ENCODE results near the gene PRRT4. TPM values are rescaled to one million over a fixed set of nuclear protein-coding genes. Genes with fewer than 3 reads are reported as not detected.

The PRRT4 gene
- total RNA-seq, 4 donors from 2014 or later, result 0.38 to 1.9 (median 1.5) TPM

- TF ChIP-seq CTCF (IDR thresholded peaks at IDR 0.05) (no peak), POLR2A (IDR thresholded peaks at IDR 0.05) (no peak)
- Histone ChIP-seq H3K4me1 (peaks cover 10 to 30% (median 16%) of the 10 kb centered on the region in 3 donors), H3K4me3 (no peak overlapping the region), H3K9me3 (no peaks in the 10 kb centered on the region), H3K27me3 (peaks cover 0 to 62% (median 0%) of the 10 kb centered on the region in 4 donors), H3K36me3 (no peaks in the 10 kb centered on the region), H3K27ac (no peak overlapping the region)
- WGBS, 2 donors, result 100% methylated on average over 2 of the region's 12 CpGs
- intact Hi-C loops (cut with DNase I), result no loop called here
- no peak for DNase-seq
Observed at GRCh38 chr7:128359336-128359735, 2.2 kb downstream of the PRRT4 start.

GRCh38 chr7:128358233-128358632, 3.3 kb downstream of the PRRT4 start:
- no peaks in the 10 kb centered on the region for H3K9me3 ChIP-seq
- no peak overlapping the region for H3K4me3 ChIP-seq
- WGBS, 2 donors, result 58 to 78% methylated on average over 1 of the region's 1 CpG
- H3K27ac ChIP-seq, result no peak overlapping the region
- no peak for TF ChIP-seq CTCF (IDR thresholded peaks at IDR 0.05)
- TF ChIP-seq POLR2A (IDR thresholded peaks at IDR 0.05), result no peak
- H3K27me3 ChIP-seq, result peaks cover 0 to 63% (median 0%) of the 10 kb centered on the region in 4 donors
- H3K4me1 ChIP-seq, result peaks cover 10 to 30% (median 16%) of the 10 kb centered on the region in 3 donors
- no peak for DNase-seq
- H3K36me3 ChIP-seq, result no peaks in the 10 kb centered on the region
- intact Hi-C loops (cut with DNase I), result no loop called here

- TF ChIP-seq CTCF (IDR thresholded peaks at IDR 0.05), result no peak
- no peak for TF ChIP-seq POLR2A (IDR thresholded peaks at IDR 0.05)
- Histone ChIP-seq H3K36me3 (no peaks in the 10 kb centered on the region), H3K4me3 (no peak overlapping the region), H3K9me3 (no peaks in the 10 kb centered on the region), H3K27ac (no peak overlapping the region), H3K27me3 (peaks cover 0 to 69% (median 0%) of the 10 kb centered on the region in 4 donors), H3K4me1 (peaks cover 10 to 25% (median 16%) of the 10 kb centered on the region in 3 donors)
- WGBS, 2 donors, result 100% methylated on average over 1 of the region's 6 CpGs; no CpG with 5 or more reads in 1 of the 2 donors
- intact Hi-C loops (cut with DNase I), result no loop called here
- no peak for DNase-seq
Observed at GRCh38 chr7:128357217-128357613, 4.3 kb downstream of the PRRT4 start.

GRCh38 chr7:128356546-128357216, 4.8 kb downstream of the PRRT4 start:
- Histone ChIP-seq H3K9me3 (no peaks in the 10 kb centered on the region), H3K36me3 (no peaks in the 10 kb centered on the region), H3K27ac (no peak overlapping the region), H3K27me3 (peaks cover 0 to 70% (median 0%) of the 10 kb centered on the region in 4 donors), H3K4me3 (no peak overlapping the region), H3K4me1 (peaks cover 10 to 25% (median 16%) of the 10 kb centered on the region in 3 donors)
- no peak for DNase-seq
- WGBS, 2 donors, result 89 to 100% methylated on average over 1 to 2 of the region's 2 CpGs
- TF ChIP-seq CTCF (IDR thresholded peaks at IDR 0.05), result no peak
- no peak for TF ChIP-seq POLR2A (IDR thresholded peaks at IDR 0.05)
- intact Hi-C loops (cut with DNase I), result no loop called here

- H3K4me3 ChIP-seq, result no peak overlapping the region
- TF ChIP-seq POLR2A (IDR thresholded peaks at IDR 0.05) (no peak), CTCF (IDR thresholded peaks at IDR 0.05) (no peak)
- no peaks in the 10 kb centered on the region for H3K9me3 ChIP-seq
- intact Hi-C loops (cut with DNase I), result no loop called here
- no peak overlapping the region for H3K27ac ChIP-seq
- H3K4me1 ChIP-seq, result peaks cover 5 to 33% (median 15%) of the 10 kb centered on the region in 3 donors
- no peak for DNase-seq
- peaks cover 0 to 57% (median 2%) of the 10 kb centered on the region in 4 donors for H3K27me3 ChIP-seq
- no peaks in the 10 kb centered on the region for H3K36me3 ChIP-seq
- 80 to 89% methylated on average over 1 of the region's 1 CpG for WGBS, 2 donors
Observed at GRCh38 chr7:128353610-128354009, 7.9 kb downstream of the PRRT4 start.
